ENCODE data around the gene CLSTN2. TPM values are rescaled to one million over a fixed set of nuclear protein-coding genes. Genes with fewer than 3 reads are reported as not detected.

Gene CLSTN2
- total and polyA plus RNA-seq, 2 of the 8 experiments (the other 6 are each of a cell fraction or from before 2014, with no cell fraction given), result 0.39 to 0.52 TPM

- H4K91ac ChIP-seq (replicated peaks; ENCODE audit: insufficient read length, low read length), result no peak overlapping the region
- no peak overlapping the region for H3K4me2 ChIP-seq (ENCODE audit: insufficient read depth in 1 of 2, low read depth in 2 of 2, low read length in 2 of 2)
- no peak overlapping the region for H3K23ac ChIP-seq (ENCODE audit: insufficient read length)
- H3K79me1 ChIP-seq (ENCODE audit: low read depth, low read length), result no peaks in the 10 kb centered on the region
- no peak overlapping the region for H2BK20ac ChIP-seq (ENCODE audit: low read length)
- H3K4ac ChIP-seq (replicated peaks; ENCODE audit: insufficient read length, low read depth, low read length), result no peak overlapping the region
- no peaks in the 10 kb centered on the region for H3K23me2 ChIP-seq (ENCODE audit: low read depth, low read length)
- H2BK120ac ChIP-seq (replicated peaks; ENCODE audit: low read depth, low read length), result no peak overlapping the region
- no peaks in the 10 kb centered on the region for H4K20me1 ChIP-seq (replicated peaks in 1 of 2; ENCODE audit: control insufficient read depth in 1 of 2, insufficient read depth in 2 of 2, low read length in 2 of 2)
- no peak overlapping the region for H2AFZ ChIP-seq (ENCODE audit: low read length)
- no peak overlapping the region for H2BK15ac ChIP-seq (ENCODE audit: low read length)
- no peaks in the 10 kb centered on the region for H3K27me3 ChIP-seq (replicated peaks in 1 of 4; ENCODE audit: control insufficient read depth in 3 of 4, extremely low read depth in 1 of 4, insufficient read depth in 3 of 4, low read length in 3 of 4)
- no peaks in the 10 kb centered on the region for H3K79me2 ChIP-seq (ENCODE audit: control insufficient read depth in 1 of 2, insufficient read depth in 2 of 2, low read length in 2 of 2)
- H2BK5ac ChIP-seq (ENCODE audit: low read depth, low read length), result no peak overlapping the region
- no peak overlapping the region for H2AK5ac ChIP-seq (ENCODE audit: low read depth, low read length)
- WGBS, 2 experiments (ENCODE audit: extremely low coverage in 1 of 2, insufficient coverage in 1 of 2, insufficient read length in 1 of 2, insufficient replicate concordance in 2 of 2, low coverage in 1 of 2, low lambda C conversion rate in 2 of 2, missing lambda C conversion rate in 1 of 2), result 86% methylated on average over 2 of the region's 2 CpGs; no CpG with 5 or more reads in 1 of the 2 experiments
- no peak for DNase-seq (ENCODE audit: low read depth in 1 of 2, low spot score in 2 of 2)
- no peak overlapping the region for H3K56ac ChIP-seq (replicated peaks; ENCODE audit: insufficient read length, low read depth, low read length)
- CTCF ChIA-PET (ENCODE audit: partially characterized antibody), result interaction anchor here (1.6 kb wide), 1 partner anchor 11 kb away, joined by 5 read pairs; no protein-coding TSS in a partner anchor
- no peak overlapping the region for H4K5ac ChIP-seq (ENCODE audit: insufficient read length, low read depth, low read length)
- no peak for FAIRE-seq
- POLR2A ChIA-PET (ENCODE audit: partially characterized antibody), result no interaction called here
- H3K4me3 ChIP-seq (ENCODE audit: extremely low read depth in 1 of 4, insufficient read depth in 2 of 4, low read depth in 3 of 4, low read length in 4 of 4), result no peak overlapping the region
- H3K9ac ChIP-seq (replicated peaks in 1 of 4; ENCODE audit: extremely low read depth in 1 of 4, low read depth in 3 of 4, low read length in 3 of 4), result no peak overlapping the region
- H3K36me3 ChIP-seq (ENCODE audit: control insufficient read depth in 2 of 4, insufficient read depth in 4 of 4, low read length in 3 of 4), result no peaks in the 10 kb centered on the region
- H3K9me3 ChIP-seq (ENCODE audit: insufficient read depth in 2 of 2, low read depth in 1 of 2, low read length in 1 of 2), result no peaks in the 10 kb centered on the region
- H3K14ac ChIP-seq (ENCODE audit: insufficient read length), result no peak overlapping the region
- no peak overlapping the region for H3K18ac ChIP-seq (ENCODE audit: extremely low read depth, low read length)
- no peak overlapping the region for H3K27ac ChIP-seq (ENCODE audit: low read depth, low read length)
- no peak overlapping the region for H2BK12ac ChIP-seq (ENCODE audit: low read depth, low read length)
- TF ChIP-seq TEAD4 (IDR thresholded peaks at IDR 0.05; ENCODE audit: low read depth, low read length) (no peak), CTCF (IDR thresholded peaks at IDR 0.05; ENCODE audit: control extremely low read depth in 1 of 3, insufficient read depth in 1 of 3, low read depth in 1 of 3, low read length in 3 of 3) (no peak)
- H4K8ac ChIP-seq (ENCODE audit: extremely low read depth, insufficient read depth, low read length), result no peak overlapping the region
- no peaks in the 10 kb centered on the region; a peak in 1 of 7 replicates for H3K4me1 ChIP-seq (replicated peaks in 1 of 4; ENCODE audit: control insufficient read depth in 3 of 4, insufficient read depth in 4 of 4, low read length in 3 of 4)
Measured at GRCh38 chr3:140602781-140603180, 667.8 kb downstream of the CLSTN2 start.

Measured in H1 (cell line).